Activated CD8-positive, alpha-beta memory T cell treated with anti-CD3 and anti-CD28 coated beads, Interleukin-2, amount 50 U/mL, for 1 hour (primary cell): ENCODE data around the gene CDKL1.
"Not testable (repeated sequence)": the region's sequence is repeated elsewhere in the genome, so short reads cannot be mapped to it uniquely, and the experiment has no call there.

Source experiments
- DNase-seq: peaks from one replicate; pipeline ENCODE4 v3.0.0-alpha.2; 2020; ENCODE audit errors: extremely low read depth

Gene CDKL1

DNA sequence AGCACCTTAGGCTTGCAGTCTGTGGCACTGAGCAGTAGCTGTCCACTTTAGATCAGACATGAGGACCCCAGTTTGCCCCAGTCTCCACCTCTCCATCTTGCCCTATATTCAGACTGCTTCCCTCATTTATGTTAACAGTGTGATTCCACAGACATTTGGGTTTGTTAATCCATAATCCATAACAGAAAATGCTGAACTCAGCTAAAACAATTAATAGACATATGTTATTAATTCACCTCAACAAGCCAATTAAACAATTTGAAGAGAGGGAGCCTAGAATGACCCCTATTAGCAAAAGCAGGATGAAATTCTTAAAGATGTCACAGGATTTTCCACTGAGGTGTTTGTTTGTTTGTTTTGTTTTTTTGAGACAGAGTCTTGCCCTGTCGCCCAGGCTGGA, 9.1 kb downstream of the CDKL1 start:
- DNase-seq = no peak

DNA sequence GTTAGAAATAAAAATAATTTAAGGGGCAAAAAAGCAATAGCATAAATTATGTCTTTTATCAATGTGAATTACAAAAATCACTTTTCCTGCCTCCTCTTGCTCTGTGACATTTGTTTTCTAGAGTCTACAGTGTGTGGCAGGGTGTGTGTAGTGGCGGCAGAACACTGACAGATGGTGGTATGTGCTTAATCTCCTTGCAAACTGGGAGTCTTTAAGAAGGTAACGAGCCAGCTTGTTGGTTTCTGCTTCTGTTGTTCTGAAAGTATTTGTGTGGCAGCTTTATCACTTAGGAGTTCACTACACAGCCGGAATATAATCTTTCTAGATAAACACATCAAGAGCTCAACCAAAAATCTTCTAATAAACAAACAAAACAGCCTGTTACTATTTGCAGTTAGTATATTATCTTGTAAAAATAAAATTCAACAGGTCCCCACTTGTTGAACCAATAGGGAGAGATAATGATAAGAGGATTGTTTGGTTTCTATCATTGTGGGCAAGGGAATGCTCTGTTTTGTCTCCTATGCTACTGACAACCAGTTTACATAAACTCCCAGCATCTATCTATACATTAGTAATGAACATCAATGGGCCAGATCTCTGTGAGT, 13.0 kb downstream of the CDKL1 start:
- no peak for DNase-seq

DNA sequence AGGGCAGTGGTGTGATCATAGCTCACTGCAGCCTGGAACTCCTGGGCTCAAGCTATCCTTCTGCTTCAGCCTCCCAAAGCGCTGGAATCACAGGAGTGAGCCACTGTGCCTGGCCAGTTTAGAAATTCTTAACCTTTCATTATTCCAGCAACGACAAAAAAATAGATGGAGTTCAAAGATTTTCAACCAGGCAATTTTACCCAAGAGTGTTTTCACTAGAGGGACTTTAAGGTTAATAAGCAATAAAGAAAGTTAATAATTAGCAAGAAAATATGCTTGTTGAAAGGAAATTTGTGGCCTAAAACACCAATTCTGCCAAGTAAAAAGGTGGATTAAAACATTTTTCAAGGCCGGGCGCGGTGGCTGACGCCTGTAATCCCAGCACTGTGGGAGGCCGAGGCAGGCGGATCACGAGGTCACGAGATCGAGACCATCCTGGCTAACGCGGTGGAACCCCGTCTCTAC, 14.8 kb downstream of the CDKL1 start:
- DNase-seq = no peak

DNA sequence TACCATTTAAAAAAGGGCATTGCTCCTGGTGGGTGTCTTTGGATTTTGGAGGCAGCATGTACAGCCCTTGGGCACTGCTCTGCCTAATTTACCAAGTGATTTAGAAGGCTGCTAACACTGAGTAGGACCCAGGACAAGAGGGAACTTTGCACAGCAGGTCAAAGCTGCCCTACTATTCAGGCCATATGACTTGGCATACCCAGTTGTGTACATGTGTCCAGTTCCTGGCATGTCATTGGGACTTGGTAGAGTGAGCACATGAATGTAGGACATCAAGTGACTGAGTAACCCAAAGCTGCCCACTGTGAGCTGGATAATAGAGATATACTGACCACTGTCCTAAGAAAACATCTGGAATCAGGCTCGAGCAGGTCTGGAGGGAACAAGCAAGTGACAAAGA, 15.7 kb downstream of the CDKL1 start:
- no peak for DNase-seq

DNA sequence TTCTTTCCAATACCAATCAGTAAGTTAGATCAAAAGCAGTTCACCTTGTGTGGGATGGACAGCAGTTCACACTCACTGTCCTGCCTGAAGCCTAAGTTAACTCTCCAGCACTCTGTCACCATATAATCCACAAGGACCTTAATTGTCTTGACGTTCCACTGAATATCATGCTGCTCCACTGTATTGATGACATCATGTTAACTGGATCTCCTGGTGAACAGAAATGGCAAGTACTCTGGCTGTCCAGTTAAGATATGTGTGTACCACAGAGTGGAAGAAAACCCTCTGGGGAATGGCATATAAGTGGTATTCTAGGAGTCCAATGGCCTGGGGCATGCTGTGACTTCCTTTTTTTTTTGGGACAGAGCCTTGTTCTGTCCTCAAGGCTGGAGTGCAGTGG, 16.2 kb downstream of the CDKL1 start:
- no peak for DNase-seq

DNA sequence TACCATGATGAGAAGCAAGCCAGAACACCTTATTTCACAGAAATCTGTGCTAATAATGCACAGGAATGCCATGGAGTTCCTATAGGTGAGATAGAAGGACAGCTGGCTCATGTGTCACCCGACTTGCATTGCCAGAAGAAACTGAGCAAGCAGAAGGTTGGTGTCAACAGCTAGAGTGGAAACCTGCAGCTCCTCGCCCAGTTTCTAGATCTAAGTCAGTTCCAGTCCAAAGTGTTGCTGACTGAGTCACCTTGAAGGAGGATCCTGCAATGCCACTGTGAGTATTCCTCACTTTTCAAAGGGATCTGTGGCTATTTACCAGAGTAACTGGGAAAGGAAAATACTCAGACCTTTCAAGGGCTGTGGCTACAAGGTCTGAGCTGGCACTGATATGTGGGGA, 17.1 kb downstream of the CDKL1 start:
- DNase-seq = no peak

DNA sequence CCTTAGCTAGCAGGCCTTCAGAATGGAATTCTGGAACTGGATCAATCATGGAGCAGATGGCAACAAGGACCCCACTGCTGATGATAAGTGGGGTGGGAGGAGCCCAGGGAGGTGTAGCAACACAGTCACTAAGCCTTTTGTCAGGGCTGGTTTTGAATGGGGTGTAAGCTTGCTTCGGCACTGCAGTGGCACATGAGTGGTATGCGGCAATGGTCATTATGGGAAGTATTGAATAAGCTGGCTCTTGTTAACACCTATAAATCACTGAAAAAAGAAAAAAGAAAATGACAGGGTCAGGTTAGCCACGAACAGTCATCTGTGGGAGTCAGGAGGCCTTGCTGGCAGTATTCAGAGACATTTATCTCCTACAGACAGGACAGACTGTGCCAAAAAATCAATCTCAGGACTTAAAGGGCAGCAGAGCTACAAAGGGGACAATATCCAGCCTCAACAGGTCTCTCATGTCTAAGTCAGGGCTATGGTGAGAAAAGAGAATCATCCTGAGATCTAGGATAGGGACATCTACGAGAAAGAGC, 19.1 kb downstream of the CDKL1 start:
- no peak for DNase-seq

DNA sequence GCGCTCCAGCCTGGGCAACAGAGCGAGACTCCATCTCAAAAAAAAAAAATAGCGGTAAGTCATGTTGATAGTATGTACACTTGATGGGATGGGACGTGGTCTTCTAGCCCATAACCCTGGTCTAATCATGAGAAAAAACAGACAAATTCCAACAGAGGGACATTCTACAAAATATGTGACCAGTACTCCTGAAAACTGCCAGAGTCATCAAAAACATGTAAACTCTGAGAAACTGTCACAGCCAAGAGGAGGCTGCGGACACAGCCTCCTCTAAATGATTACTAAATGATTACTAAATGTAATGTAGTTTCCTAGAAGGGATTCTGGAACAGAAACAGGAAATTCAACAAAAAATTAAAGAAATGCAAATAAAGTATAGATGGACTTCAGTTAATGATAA, 20.9 kb downstream of the CDKL1 start:
- DNase-seq = no peak

DNA sequence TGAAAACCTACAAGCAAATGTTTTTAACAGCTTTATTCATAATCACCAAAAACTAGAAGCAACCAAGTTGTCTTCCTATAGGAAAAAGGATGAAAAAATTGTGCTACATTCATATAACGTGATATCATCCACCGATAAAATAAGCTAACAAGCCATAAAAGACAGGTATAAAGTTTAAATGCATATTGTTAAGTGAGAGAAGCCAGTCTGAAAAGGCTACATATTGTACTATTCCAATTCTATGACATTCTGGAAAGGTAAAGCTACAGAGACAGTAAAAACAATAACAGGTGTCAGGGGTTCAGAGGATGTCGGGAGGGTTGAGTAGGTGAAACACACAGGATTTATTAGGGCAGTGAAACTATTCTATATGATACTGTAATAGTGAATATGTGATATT, 22.7 kb downstream of the CDKL1 start:
- no peak for DNase-seq

DNA sequence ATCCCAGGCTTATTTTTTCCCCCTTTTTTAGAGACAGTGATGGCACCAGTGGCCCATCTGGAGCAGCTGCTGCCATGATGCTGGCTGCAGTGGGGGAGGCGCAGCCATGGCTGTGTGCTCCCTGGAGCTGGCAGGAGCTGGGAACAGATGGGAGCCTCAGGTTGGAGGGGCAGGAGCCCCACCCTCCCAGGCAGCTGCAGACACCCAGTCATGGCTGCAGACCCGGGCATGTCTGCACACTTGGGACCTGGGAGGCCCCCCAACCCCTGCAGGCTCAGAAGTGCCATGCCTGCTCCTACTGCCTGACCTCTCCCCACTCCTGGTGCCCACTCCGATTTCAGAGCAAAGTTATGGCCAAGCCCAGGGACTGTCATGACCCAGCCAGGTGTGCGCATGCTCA, 25.1 kb downstream of the CDKL1 start:
- DNase-seq = no peak

DNA sequence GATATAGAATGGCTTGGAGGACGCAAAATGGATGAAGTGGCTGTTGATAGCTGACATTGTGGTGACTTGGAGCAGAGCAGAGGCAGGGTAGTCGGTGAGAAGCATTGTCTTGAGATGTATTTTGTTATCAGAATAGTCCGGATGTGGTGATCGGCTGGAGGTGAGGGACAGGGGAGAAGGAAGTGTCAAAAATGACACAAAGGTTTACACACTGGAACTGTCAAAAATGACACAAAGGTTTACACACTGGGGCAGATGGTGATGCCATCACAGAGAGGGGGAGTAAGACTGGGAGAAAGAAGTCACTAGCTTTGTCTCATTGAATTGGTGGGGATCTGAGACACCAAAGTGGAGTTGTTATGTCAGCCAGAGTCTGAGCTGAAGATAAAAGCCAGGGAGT, 30.1 kb downstream of the CDKL1 start:
- no peak for DNase-seq

DNA sequence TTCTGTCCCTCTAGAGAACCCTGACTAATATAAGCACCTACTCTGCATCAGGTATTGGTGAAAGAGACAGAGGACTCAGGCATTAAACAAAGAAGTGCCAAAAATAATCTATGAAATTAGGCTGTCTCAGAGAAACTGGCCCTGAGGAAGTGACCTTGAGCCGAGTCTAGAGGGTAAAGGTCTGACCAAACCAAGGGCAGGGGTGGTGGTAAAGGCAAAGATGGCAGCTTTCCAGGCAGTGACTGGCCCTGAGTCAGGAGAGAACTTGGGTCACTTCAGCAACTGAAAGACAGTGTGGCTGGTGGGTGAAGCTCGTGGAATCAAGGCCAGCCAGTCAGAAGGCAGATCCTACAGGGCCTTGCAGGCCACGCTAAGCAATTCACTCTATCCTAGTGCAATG, 30.6 kb downstream of the CDKL1 start:
- DNase-seq = no peak

DNA sequence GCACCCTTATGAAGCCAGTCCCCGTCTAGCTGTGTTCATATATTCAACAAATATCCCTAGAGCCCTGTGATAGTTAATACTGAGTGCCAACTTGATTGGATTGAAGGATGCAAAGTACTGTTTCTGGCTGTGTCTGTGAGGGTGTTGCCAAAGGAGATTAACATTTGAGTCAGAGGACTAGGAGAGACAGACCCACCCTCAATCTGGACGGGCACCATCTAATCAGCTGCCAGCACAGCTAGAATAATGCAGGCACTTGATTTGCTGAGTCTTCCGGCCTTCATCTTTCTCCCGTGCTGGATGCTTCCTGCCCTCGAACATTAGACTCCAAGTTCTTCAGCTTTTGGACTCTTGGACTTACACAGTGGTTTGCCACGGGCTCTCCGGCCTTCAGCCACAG, 31.1 kb downstream of the CDKL1 start:
- DNase-seq = not testable (repeated sequence)

DNA sequence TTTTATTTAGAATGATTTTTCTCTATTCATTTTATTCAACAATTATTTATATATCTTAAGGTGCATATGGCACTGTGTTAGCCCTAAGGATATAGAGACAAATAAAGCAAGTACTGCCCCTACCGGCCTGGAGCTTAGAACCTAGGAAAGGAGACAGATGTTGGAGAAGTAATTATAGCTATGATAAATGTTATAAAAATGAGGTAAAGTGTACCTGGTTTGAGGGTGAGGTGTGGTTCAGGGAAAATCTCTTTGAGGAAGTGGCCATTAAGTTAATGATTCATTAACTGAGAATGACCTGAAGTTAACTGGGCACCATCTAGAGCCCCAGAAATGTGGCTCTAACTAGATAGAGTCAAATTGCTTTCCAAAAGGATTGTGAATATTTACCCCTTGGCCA, 31.9 kb downstream of the CDKL1 start:
- no peak for DNase-seq

DNA sequence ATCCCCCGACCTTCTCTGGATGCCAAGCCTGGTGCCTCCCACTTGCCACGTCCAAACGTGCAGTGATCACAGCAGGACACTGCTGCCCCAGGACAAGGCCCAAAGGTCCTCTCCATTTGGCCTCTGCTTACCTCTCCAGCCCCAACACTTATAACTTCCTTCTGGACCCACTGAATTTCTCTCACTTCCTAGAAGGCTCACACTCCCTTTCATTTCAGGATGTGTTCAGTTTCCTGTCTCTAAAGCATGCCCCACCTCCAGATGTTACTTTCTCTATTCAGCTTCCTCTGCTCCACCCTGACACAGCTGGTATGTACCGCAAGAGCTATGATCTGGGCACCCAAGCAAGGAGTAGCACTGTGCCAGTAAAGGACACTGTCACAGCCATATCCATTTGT, 33.0 kb downstream of the CDKL1 start:
- no peak for DNase-seq

DNA sequence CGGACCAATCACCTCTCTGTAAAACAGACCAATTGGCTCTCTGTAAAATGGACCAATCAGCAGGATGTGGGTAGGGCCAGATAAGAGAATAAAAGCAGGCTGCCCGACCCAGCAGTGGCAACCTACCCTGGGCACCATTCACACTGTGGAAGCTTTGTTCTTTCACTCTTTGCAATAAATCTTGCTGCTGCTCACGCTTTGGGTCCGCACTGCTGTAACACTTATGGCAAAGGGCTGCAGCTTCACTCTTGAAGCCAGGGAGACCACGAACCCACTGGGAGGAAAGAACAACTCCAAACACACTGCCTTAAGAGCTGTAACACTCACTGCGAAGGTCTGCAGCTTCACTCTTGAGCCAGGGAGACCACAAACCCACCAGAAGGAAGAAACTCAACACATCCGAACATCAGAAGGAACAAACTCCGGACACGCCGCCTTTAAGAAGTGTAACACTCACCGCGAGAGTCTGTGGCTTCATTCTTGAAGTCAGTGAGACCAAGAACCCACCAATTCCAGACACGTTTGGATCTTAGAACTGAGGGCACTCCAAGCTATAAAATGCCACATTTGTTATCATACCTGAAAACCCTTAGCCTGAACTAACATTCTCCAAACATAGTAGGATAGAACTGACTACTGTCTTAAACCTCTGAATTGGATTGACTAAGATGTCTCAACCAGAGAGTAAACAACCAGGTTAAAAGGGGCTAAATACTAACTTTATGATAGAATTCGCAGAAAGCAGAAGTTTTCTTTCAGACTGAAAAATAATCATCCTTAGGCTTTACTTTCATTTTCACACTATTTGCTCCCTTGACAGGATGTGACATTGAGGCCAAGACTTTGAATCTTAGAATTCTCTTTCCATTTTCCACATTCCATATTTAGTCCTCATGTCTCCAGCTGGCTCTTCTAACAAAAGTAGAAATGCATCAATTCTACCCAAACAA, 33.6 kb downstream of the CDKL1 start:
- DNase-seq = no peak

DNA sequence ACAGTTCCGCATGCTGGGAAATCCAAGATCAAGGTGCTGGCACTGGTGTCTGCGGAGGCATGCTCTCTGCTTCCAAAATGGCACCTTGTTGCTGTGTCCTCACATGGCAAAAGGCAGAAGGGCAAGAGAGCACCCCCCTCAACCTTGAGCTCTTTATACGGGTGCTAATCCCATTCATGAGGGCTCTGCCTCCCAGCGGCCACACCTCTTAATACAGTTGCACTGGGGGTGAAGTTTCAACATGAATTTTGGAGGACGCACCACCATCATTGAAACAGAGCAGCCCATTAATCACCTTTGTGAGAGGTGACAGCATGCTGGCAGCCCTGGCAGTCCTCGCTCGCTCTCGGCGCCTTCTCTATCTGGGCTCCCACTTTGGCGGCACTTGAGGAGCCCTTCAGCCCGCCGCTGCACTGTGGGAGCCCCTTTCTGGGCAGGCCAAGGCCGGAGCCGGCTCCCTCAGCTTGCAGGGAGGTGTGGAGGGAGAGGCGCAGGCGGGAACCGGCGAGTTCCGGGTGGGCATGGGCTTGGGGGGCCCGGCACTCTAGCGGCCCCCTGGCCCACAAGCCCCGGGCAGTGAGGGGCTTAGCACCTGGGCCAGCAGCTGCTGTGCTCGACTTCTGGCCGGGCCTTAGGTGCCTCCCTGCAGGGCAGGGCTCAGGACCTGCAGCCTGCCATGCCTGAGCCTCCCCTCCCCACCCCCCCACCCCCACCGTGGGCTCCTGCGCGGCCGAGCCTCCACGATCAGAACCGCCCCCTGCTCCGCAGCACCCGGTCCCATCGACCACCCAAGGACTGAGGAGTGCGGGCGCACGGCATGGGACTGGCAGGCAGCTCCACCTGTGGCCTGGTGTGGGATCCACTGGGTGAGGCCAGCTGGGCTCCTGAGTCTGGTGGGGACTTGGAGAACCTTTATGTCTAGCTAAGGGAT, 34.9 kb downstream of the CDKL1 start:
- not testable (repeated sequence) for DNase-seq

DNA sequence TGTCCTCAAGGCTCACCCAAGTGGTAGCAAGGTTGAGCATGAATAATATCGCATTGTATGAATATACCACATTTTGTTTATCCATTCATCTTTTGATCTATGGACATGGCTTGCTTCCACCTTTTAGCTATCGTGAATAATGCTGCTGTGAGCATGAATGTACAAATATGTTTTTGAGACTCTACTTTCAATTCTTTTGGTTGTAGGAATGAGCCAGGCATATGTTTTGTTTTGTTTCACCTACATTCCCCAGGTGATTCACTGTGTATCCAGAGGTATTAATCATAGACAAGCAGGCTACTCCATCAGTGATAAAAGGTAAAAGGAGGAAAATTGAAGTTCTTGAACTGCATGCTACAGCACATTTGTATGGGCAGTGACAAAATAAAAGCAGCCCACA, 35.8 kb downstream of the CDKL1 start:
- DNase-seq = no peak

DNA sequence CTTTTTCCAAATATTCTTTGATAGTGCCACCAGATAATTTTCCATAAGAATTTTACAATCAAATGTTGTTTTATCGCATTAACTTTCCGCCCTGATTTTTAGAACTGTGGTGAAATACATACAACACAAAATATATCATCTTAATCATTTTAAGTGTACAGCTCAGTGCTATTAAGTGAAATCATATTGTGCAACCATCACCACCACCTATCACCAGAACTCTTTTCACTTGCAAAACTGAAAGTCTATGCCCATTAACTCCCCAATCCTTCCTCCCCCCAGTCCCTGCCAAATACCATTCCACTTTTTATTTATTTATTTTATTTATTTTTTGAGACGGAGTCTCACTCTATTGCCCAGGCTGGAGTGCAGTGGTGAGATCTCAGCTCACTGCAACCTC, 36.6 kb downstream of the CDKL1 start:
- no peak for DNase-seq

DNA sequence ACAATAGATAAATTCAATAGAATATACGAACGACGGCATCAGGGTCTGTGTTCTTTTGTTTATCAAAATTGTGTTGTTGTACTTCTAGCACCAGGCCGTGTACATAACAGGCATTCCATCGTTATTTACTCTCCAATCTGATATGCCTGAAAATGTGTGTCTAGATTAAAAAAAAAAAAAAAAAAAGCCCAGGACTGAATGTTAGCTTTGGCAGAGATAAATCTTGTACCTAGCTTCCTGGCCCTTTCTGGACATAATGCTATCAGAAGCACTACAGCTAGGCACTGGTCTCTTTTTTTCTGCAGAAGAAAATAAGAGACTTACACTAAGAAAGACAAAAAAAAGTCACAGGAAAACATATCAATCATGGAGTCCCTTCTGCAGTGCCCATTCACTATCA, 37.0 kb downstream of the CDKL1 start:
- no peak for DNase-seq

DNA sequence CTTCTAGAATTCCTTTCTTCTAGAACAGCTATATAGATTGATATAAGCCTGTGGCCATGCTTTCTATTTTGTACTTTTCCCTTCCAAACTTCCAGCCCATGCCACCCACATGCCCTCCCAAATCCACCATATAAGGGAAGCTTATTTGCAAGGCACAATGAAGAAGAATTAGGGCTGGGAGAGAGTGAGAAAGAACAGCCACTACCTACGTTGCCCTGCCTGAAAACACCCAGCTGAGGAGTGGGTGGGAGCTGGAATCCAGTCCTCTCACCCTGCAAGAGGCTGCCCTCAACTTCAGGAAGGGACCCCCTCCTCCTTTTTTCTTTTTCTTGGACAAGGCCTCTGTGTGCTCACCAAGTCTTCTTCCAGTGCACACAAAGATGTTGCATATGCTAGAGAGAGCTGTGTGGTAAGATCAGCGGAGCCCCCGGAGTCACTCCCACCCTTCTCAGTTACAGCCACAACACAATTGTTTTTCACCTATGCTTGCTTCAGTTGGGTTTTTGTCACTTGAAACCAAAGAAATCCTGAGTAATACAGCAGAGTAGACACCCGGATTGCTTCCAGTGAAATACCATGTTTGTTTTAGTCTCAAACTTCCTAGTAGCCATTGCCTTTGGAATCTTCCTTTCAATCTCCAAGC, 38.8 kb downstream of the CDKL1 start:
- DNase-seq = no peak
